Fibroblast of lung (primary cell): ENCODE measurements around the gene EPHA1.

Experiments used
- EZH2 ChIP-seq: IDR thresholded peaks from 2 replicates; pipeline ENCODE4 v1.5.1; 2012; ENCODE audit warnings: low read length, control low read depth, mild to moderate bottlenecking; ENCODE audit errors: missing control alignments
- TF ChIP-seq, protein P1 (sequence below), 2 donors: IDR thresholded peaks in 1 of 2; conservative IDR thresholded peaks in 1 of 2; 1 replicate in 1 of 2; 2 replicates in 1 of 2; pipeline ENCODE4 v1.5.1; 2011 to 2012; ENCODE audit warnings: low read length in 2 of 2, control low read depth in 1 of 2, inconsistent platforms in 1 of 2, low read depth in 1 of 2, mild to moderate bottlenecking in 1 of 2

DNA sequence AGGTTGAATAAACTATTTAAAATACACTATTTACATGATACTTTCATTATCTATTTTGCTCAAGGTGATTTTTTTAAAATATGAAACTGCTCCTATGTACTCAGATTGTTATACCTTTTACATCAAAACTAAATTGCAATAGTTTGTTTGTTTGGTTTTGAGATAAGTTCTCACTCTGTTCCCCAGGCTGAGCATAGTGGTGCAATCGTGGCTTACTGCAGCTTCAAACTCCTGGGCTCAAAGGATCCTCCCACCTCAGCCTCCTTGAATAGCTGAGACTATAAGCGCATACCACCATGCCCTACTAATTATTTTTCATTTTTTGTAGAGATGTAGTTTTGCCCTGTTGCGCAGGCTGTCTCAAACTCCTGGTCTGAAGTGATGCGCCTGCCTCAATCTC is 47.3 kb upstream of the EPHA1 start:
- TF ChIP-seq, protein P1, sequence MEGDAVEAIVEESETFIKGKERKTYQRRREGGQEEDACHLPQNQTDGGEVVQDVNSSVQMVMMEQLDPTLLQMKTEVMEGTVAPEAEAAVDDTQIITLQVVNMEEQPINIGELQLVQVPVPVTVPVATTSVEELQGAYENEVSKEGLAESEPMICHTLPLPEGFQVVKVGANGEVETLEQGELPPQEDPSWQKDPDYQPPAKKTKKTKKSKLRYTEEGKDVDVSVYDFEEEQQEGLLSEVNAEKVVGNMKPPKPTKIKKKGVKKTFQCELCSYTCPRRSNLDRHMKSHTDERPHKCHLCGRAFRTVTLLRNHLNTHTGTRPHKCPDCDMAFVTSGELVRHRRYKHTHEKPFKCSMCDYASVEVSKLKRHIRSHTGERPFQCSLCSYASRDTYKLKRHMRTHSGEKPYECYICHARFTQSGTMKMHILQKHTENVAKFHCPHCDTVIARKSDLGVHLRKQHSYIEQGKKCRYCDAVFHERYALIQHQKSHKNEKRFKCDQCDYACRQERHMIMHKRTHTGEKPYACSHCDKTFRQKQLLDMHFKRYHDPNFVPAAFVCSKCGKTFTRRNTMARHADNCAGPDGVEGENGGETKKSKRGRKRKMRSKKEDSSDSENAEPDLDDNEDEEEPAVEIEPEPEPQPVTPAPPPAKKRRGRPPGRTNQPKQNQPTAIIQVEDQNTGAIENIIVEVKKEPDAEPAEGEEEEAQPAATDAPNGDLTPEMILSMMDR (conservative IDR thresholded peaks at IDR 0.05 in 1 of 2, IDR thresholded peaks at IDR 0.05 in 1 of 2; ENCODE audit: low read depth in 1 of 2, low read length in 2 of 2): no peak
- TF ChIP-seq EZH2: no peak
